Measurements from ENCODE around the gene MTMR11. TPM values are rescaled to one million over a fixed set of nuclear protein-coding genes. Genes with fewer than 3 reads are reported as not detected.
"Not testable (repeated sequence)": the region's sequence is repeated elsewhere in the genome, so short reads cannot be mapped to it uniquely, and the experiment has no call there.

Gene MTMR11
- total and polyA plus RNA-seq, 2 of the 8 experiments (the other 6 are each of a cell fraction or from before 2014, with no cell fraction given): 3.7 to 4.8 TPM

DNA sequence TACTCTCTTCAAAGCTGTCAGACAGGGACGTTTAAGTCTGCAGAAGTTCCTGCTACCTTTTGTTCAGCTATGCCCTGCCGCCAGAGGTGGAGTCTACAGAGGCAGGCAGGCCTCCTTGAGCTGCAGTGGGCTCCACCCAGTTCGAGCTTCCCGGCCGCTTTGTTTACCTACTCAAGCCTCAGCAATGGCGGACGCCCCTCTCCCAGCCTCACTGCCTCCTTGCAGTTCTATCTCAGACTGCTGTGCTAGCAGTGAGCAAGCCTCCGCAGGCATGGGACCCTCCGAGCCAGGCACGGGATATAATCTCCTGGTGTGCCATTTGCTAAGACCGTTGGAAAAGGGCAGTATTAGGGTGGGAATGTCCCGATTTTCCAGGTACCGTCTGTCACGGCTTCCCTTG, 20.9 kb upstream of the MTMR11 start:
- H3K79me2 ChIP-seq (ENCODE audit: control insufficient read depth in 1 of 2, insufficient read depth in 2 of 2, low read length in 2 of 2); H4K20me1 ChIP-seq (replicated peaks in 1 of 2; ENCODE audit: control insufficient read depth in 1 of 2, insufficient read depth in 2 of 2, low read length in 2 of 2); H3K4ac ChIP-seq (replicated peaks; ENCODE audit: insufficient read length, low read depth, low read length); H2BK15ac ChIP-seq (ENCODE audit: low read length); H2AK5ac ChIP-seq (ENCODE audit: low read depth, low read length); H3K4me1 ChIP-seq (replicated peaks in 1 of 4; ENCODE audit: control insufficient read depth in 3 of 4, insufficient read depth in 4 of 4, low read length in 3 of 4); H3K18ac ChIP-seq (ENCODE audit: extremely low read depth, low read length); H3K27me3 ChIP-seq (replicated peaks in 1 of 4; ENCODE audit: control insufficient read depth in 3 of 4, extremely low read depth in 1 of 4, insufficient read depth in 3 of 4, low read length in 3 of 4); FAIRE-seq; DNase-seq (ENCODE audit: low read depth in 1 of 2, low spot score in 2 of 2); H2BK12ac ChIP-seq (ENCODE audit: low read depth, low read length); H4K91ac ChIP-seq (replicated peaks; ENCODE audit: insufficient read length, low read length); H3K23me2 ChIP-seq (ENCODE audit: low read depth, low read length); H2BK20ac ChIP-seq (ENCODE audit: low read length); H3K27ac ChIP-seq (ENCODE audit: low read depth, low read length); H3K56ac ChIP-seq (replicated peaks; ENCODE audit: insufficient read length, low read depth, low read length); H2BK120ac ChIP-seq (replicated peaks; ENCODE audit: low read depth, low read length); H3K4me2 ChIP-seq (ENCODE audit: insufficient read depth in 1 of 2, low read depth in 2 of 2, low read length in 2 of 2); H3K23ac ChIP-seq (ENCODE audit: insufficient read length); H2AFZ ChIP-seq (ENCODE audit: low read length); H3K14ac ChIP-seq (ENCODE audit: insufficient read length); H3K4me3 ChIP-seq (ENCODE audit: extremely low read depth in 1 of 4, insufficient read depth in 2 of 4, low read depth in 3 of 4, low read length in 4 of 4); H2BK5ac ChIP-seq (ENCODE audit: low read depth, low read length); H4K8ac ChIP-seq (ENCODE audit: extremely low read depth, insufficient read depth, low read length); H3K9ac ChIP-seq (replicated peaks in 1 of 4; ENCODE audit: extremely low read depth in 1 of 4, low read depth in 3 of 4, low read length in 3 of 4); POLR2A ChIA-PET (ENCODE audit: partially characterized antibody); H3K79me1 ChIP-seq (ENCODE audit: low read depth, low read length); H4K5ac ChIP-seq (ENCODE audit: insufficient read length, low read depth, low read length): not testable (repeated sequence)
- CTCF ChIA-PET (ENCODE audit: partially characterized antibody): interaction anchor here (2.1 kb wide), 1 partner anchor 11 kb away, joined by 7 read pairs; no protein-coding TSS in a partner anchor
- Histone ChIP-seq H3K36me3 (ENCODE audit: control insufficient read depth in 2 of 4, insufficient read depth in 4 of 4, low read length in 3 of 4) (peaks cover 6 to 38% (median 21%) of the 10 kb centered on the region in 4 experiments; a peak in 7 of 8 replicates), H3K9me3 (ENCODE audit: insufficient read depth in 2 of 2, low read depth in 1 of 2, low read length in 1 of 2) (peaks cover 17 to 24% of the 10 kb centered on the region in 2 experiments)
- WGBS, 2 experiments (ENCODE audit: extremely low coverage in 1 of 2, insufficient coverage in 1 of 2, insufficient read length in 1 of 2, insufficient replicate concordance in 2 of 2, low coverage in 1 of 2, low lambda C conversion rate in 2 of 2, missing lambda C conversion rate in 1 of 2): 86% methylated on average over 13 of the region's 14 CpGs; no CpG with 5 or more reads in 1 of the 2 experiments

Data from H1 (cell line).